DOHH2 (cell line): ENCODE data around the gene ARL14.

Experiments
- H3F3A ChIP-seq: fragments of 200-600 bp; sonication (generic), shearing (Covaris generic); 2 replicates; pipeline ENCODE4 v1.6.0; 2016; ENCODE audit warnings: antibody characterized with exemption, mild to moderate bottlenecking; ENCODE audit not compliant: control insufficient read depth, insufficient read depth
- H3K27ac ChIP-seq: fragments of 200-600 bp; sonication (generic); 2 replicates; pipeline ENCODE4 v1.5.1; 2014; ENCODE audit warnings: low read depth, mild to moderate bottlenecking, low read length, moderate library complexity
- H3K27me3 ChIP-seq: fragments of 200-600 bp; sonication (generic); 2 replicates; pipeline ENCODE4 v1.6.1; 2014; ENCODE audit warnings: mild to moderate bottlenecking, low read length, mixed read lengths; ENCODE audit not compliant: control insufficient read depth
- H3K36me3 ChIP-seq: fragments of 200-600 bp; sonication (generic); 2 replicates; pipeline ENCODE4 v1.6.1; 2014; ENCODE audit warnings: mild to moderate bottlenecking, low read length, moderate library complexity, mixed read lengths; ENCODE audit not compliant: control insufficient read depth
- H3K4me1 ChIP-seq: fragments of 200-600 bp; sonication (generic); 2 replicates; pipeline ENCODE4 v1.6.1; 2014; ENCODE audit warnings: mild to moderate bottlenecking, low read length, mixed read lengths; ENCODE audit not compliant: control insufficient read depth
- H3K4me2 ChIP-seq: fragments of 200-600 bp; sonication (generic); 2 replicates; pipeline ENCODE4 v1.6.0; 2014; ENCODE audit warnings: mild to moderate bottlenecking, low read length, moderate library complexity
- H3K4me3 ChIP-seq: fragments of 200-600 bp; sonication (generic); 2 replicates; pipeline ENCODE4 v1.5.1; 2014; ENCODE audit warnings: mild to moderate bottlenecking, low read length, mixed read lengths
- H3K79me2 ChIP-seq: fragments of 200-600 bp; sonication (generic); 2 replicates; pipeline ENCODE4 v1.6.1; 2014; ENCODE audit warnings: mild to moderate bottlenecking, low read length, mixed read lengths; ENCODE audit not compliant: control insufficient read depth
- H3K9me2 ChIP-seq: fragments of 200-600 bp; sonication (generic); replicated peaks from 2 replicates; pipeline ENCODE4 v1.6.1; 2014; ENCODE audit warnings: mild to moderate bottlenecking, low read length, mixed read lengths; ENCODE audit not compliant: control insufficient read depth
- H3K9me3 ChIP-seq: fragments of 200-600 bp; sonication (generic); 2 replicates; pipeline ENCODE4 v1.6.1; 2014; ENCODE audit warnings: antibody characterized with exemption, low read length, mixed read lengths; ENCODE audit not compliant: control insufficient read depth, insufficient read depth
- H4K20me1 ChIP-seq: fragments of 200-600 bp; sonication (generic); 2 replicates; pipeline ENCODE4 v1.6.0; 2014; ENCODE audit warnings: low read depth, mild to moderate bottlenecking, antibody characterized with exemption, low read length, moderate library complexity; ENCODE audit not compliant: control insufficient read depth, insufficient read depth
- CTCF ChIP-seq: fragments of 200-600 bp; sonication (generic); IDR thresholded peaks from one replicate; pipeline ENCODE4 v1.5.1; 2014; ENCODE audit warnings: antibody characterized with exemption, mild to moderate bottlenecking, low read depth, low read length; ENCODE audit not compliant: poor library complexity, severe bottlenecking
- EZH2phosphoT487 ChIP-seq: fragments of 200-600 bp; sonication (generic); IDR thresholded peaks from 2 replicates; pipeline ENCODE4 v1.6.1; 2017; ENCODE audit warnings: borderline replicate concordance, mild to moderate bottlenecking, antibody characterized with exemption, low read length, moderate library complexity, mixed read lengths

ARL14 gene

GRCh38 chr3:160695003-160695402, 18.0 kb downstream of the ARL14 start:
- no peak for TF ChIP-seq CTCF
- no peak for TF ChIP-seq EZH2phosphoT487
- Histone ChIP-seq H3K9me3 (no peaks in the 10 kb centered on the region), H3F3A (no peaks in the 10 kb centered on the region), H3K4me3 (no peak overlapping the region), H3K27me3 (peaks cover 9% of the 10 kb centered on the region; the same call in 1 of the 2 replicates), H3K4me1 (no peaks in the 10 kb centered on the region), H3K4me2 (no peak overlapping the region), H4K20me1 (no peaks in the 10 kb centered on the region), H3K9me2 (no peaks in the 10 kb centered on the region), H3K36me3 (no peaks in the 10 kb centered on the region), H3K27ac (no peak overlapping the region), H3K79me2 (no peaks in the 10 kb centered on the region)

GRCh38 chr3:160695915-160696327, 19.0 kb downstream of the ARL14 start:
- H3K79me2 ChIP-seq: no peaks in the 10 kb centered on the region
- H3F3A ChIP-seq: no peaks in the 10 kb centered on the region
- H3K4me1 ChIP-seq: no peaks in the 10 kb centered on the region
- H3K27me3 ChIP-seq: peaks cover 9% of the 10 kb centered on the region; the same call in 1 of the 2 replicates
- no peak overlapping the region for H3K27ac ChIP-seq
- H4K20me1 ChIP-seq: no peaks in the 10 kb centered on the region
- no peaks in the 10 kb centered on the region for H3K36me3 ChIP-seq
- no peak overlapping the region for H3K4me2 ChIP-seq
- no peak for TF ChIP-seq CTCF
- no peak for TF ChIP-seq EZH2phosphoT487
- no peaks in the 10 kb centered on the region for H3K9me2 ChIP-seq
- H3K4me3 ChIP-seq: no peak overlapping the region
- no peaks in the 10 kb centered on the region for H3K9me3 ChIP-seq

- no peak overlapping the region for H3K27ac ChIP-seq
- H3K4me2 ChIP-seq: no peak overlapping the region
- H3K4me3 ChIP-seq: no peak overlapping the region
- no peaks in the 10 kb centered on the region for H3F3A ChIP-seq
- no peaks in the 10 kb centered on the region for H4K20me1 ChIP-seq
- H3K27me3 ChIP-seq: peaks cover 12% of the 10 kb centered on the region; the same call in 1 of the 2 replicates
- no peaks in the 10 kb centered on the region for H3K79me2 ChIP-seq
- H3K4me1 ChIP-seq: no peaks in the 10 kb centered on the region
- no peaks in the 10 kb centered on the region for H3K36me3 ChIP-seq
- no peaks in the 10 kb centered on the region for H3K9me2 ChIP-seq
- no peak for TF ChIP-seq CTCF
- TF ChIP-seq EZH2phosphoT487: no peak
- H3K9me3 ChIP-seq: no peaks in the 10 kb centered on the region
Observed at GRCh38 chr3:160697637-160698380, 20.8 kb downstream of the ARL14 start.
